WERI-Rb-1 (cell line): Measurements from ENCODE around the gene IFNA4.
"Not testable (repeated sequence)": the region's sequence is repeated elsewhere in the genome, so short reads cannot be mapped to it uniquely, and the experiment has no call there.

ENCODE experiments used
- DNase-seq: peaks from one replicate; pipeline ENCODE4 v3.0.0-alpha.2; 2020
- H3K27ac ChIP-seq: fragments of 250-450 bp; sonication (Bioruptor Pico); 2 replicates; pipeline ENCODE4 v1.5.1; 2020; ENCODE audit warnings: mild to moderate bottlenecking, moderate library complexity
- H3K27me3 ChIP-seq: fragments of 250-450 bp; sonication (Bioruptor Pico); 2 replicates; pipeline ENCODE4 v1.5.1; 2021; ENCODE audit warnings: mild to moderate bottlenecking, low read depth, moderate library complexity; ENCODE audit not compliant: insufficient read depth, severe bottlenecking
- H3K36me3 ChIP-seq: fragments of 250-450 bp; sonication (Bioruptor Pico); 2 replicates; pipeline ENCODE4 v1.5.1; 2020; ENCODE audit warnings: mild to moderate bottlenecking, moderate library complexity
- H3K4me3 ChIP-seq: 2 replicates; pipeline ENCODE4 v1.5.1; 2011; ENCODE audit warnings: low read depth, mild to moderate bottlenecking, control low read depth, low read length
- H3K9me3 ChIP-seq: fragments of 250-450 bp; sonication (Bioruptor Pico); 2 replicates; pipeline ENCODE4 v1.5.1; 2021; ENCODE audit warnings: mild to moderate bottlenecking, moderate library complexity; ENCODE audit not compliant: severe bottlenecking
- CTCF ChIP-seq: IDR thresholded peaks from 2 replicates; pipeline ENCODE4 v1.5.1; 2011; ENCODE audit warnings: low read depth, mild to moderate bottlenecking, control low read depth, inconsistent platforms, low read length

IFNA4 gene

GRCh38 chr9:21194867-21195776 is 7.7 kb upstream of the IFNA4 start:
- peak; percentile 43; the same call in 1 of the 2 replicates for TF ChIP-seq CTCF
- not testable (repeated sequence) for H3K27ac ChIP-seq, H3K27me3 ChIP-seq, H3K4me3 ChIP-seq, H3K36me3 ChIP-seq, H3K9me3 ChIP-seq
- DNase-seq: peak; percentile 32

- not testable (repeated sequence) for H3K27ac ChIP-seq, H3K36me3 ChIP-seq, H3K9me3 ChIP-seq, DNase-seq, H3K4me3 ChIP-seq, H3K27me3 ChIP-seq
- TF ChIP-seq CTCF: peak; percentile 49
These were observed 4.3 kb downstream of the IFNA4 start for GRCh38 chr9:21182810-21183736.

- TF ChIP-seq CTCF: no peak
These were observed 12.7 kb downstream of the IFNA4 start for GRCh38 chr9:21174671-21175070.

GRCh38 chr9:21172156-21172555 is 15.2 kb downstream of the IFNA4 start:
- Histone ChIP-seq H3K27me3 (peaks cover 8% of the 10 kb centered on the region), H3K9me3 (no peaks in the 10 kb centered on the region), H3K4me3 (no peak overlapping the region), H3K27ac (no peak overlapping the region), H3K36me3 (no peaks in the 10 kb centered on the region)
- DNase-seq: no peak
- no peak for TF ChIP-seq CTCF

More at GRCh38 chr9:21174671-21175070, 12.7 kb downstream of the IFNA4 start:
- Histone ChIP-seq H3K27me3 (peaks cover 10% of the 10 kb centered on the region), H3K27ac (no peak overlapping the region), H3K4me3 (no peak overlapping the region), H3K9me3 (no peaks in the 10 kb centered on the region), H3K36me3 (no peaks in the 10 kb centered on the region)
- DNase-seq: no peak

GRCh38 chr9:21171351-21171750 is 16.0 kb downstream of the IFNA4 start:
- H3K4me3 ChIP-seq: no peak overlapping the region
- no peaks in the 10 kb centered on the region for H3K36me3 ChIP-seq
- no peak for TF ChIP-seq CTCF
- peaks cover 6% of the 10 kb centered on the region for H3K27me3 ChIP-seq
- no peak overlapping the region for H3K27ac ChIP-seq
- no peak for DNase-seq
- H3K9me3 ChIP-seq: no peaks in the 10 kb centered on the region

GRCh38 chr9:21166560-21166959 is 20.8 kb downstream of the IFNA4 start, which contains the start of gene IFNA21:
TSS of gene IFNA21 (minus strand) at chr9:21166660. CDS start at chr9:21166612, 48 bp downstream.
- DNase-seq, H3K9me3 ChIP-seq, H3K27ac ChIP-seq, H3K36me3 ChIP-seq, H3K27me3 ChIP-seq, H3K4me3 ChIP-seq: not testable (repeated sequence)
